Skin of body (tissue), 2 donors: Measurements from ENCODE around the gene GHITM. TPM values are rescaled to one million over a fixed set of nuclear protein-coding genes. Genes with fewer than 3 reads are reported as not detected.
A peak's percentile ranks its signal among the peaks of the same experiment; 100 is the strongest.
"Not testable (repeated sequence)": the region's sequence is repeated elsewhere in the genome, so short reads cannot be mapped to it uniquely, and the experiment has no call there.

Source experiments
- DNase-seq: peaks from one replicate; lab custom pipeline; 2025; lab: John Stamatoyannopoulos, UW
- total RNA-seq: library from RNA; depleted of rRNA; stranded (reverse); fragments of >200 nt; gene quantifications from one replicate; pipeline ENCODE4 v1.2.3, GENCODE V29; 2014

GHITM gene, protein sequence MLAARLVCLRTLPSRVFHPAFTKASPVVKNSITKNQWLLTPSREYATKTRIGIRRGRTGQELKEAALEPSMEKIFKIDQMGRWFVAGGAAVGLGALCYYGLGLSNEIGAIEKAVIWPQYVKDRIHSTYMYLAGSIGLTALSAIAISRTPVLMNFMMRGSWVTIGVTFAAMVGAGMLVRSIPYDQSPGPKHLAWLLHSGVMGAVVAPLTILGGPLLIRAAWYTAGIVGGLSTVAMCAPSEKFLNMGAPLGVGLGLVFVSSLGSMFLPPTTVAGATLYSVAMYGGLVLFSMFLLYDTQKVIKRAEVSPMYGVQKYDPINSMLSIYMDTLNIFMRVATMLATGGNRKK
- total RNA-seq = 99.2 TPM

DNA sequence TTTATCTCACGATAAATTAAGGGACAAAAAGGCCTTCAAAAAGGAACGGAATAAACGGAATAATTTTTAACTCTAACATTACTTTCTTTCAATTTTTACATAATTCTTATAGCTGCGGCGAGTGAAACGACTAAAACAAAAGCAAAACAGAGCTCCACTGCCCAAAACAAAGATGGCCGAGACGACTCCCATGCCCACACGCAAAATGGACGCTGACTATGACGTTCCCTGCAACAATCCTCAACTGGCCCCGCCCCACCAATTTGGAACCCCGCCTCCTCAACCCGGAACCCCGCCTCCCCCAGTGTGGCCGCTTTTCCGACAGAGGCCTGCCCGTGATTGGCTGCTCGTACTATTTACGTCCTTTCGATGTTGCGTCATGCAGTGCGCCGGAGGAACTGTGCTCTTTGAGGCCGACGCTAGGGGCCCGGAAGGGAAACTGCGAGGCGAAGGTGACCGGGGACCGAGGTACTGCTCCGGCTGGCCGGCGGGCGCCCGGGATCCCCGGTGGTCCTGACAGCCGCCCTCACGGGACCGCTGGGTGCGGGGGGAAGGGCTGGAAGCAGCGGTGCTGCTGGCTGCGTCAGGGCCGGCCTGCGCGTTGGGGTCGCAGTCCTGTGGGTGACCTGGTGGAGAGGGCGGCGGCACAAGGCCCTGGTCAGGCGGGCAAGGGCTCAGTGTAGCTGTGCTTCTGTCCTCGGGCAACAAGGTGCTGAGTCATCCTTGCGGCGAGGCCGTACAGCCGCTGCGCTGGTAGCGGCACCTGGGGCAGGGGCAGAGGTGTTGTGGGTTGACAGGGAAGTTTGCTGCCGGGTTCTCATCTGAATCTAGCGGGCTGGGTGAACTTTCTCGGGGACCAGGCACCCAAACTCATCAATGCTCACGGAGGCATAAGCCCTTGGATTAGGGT is at the start of gene GHITM:
GHITM (plus strand) TSS at position 384 of the 910 bp plus-strand sequence. CDS start 1,992 bp downstream, outside the sequence.
- DNase-seq = peak; percentile 99

DNA sequence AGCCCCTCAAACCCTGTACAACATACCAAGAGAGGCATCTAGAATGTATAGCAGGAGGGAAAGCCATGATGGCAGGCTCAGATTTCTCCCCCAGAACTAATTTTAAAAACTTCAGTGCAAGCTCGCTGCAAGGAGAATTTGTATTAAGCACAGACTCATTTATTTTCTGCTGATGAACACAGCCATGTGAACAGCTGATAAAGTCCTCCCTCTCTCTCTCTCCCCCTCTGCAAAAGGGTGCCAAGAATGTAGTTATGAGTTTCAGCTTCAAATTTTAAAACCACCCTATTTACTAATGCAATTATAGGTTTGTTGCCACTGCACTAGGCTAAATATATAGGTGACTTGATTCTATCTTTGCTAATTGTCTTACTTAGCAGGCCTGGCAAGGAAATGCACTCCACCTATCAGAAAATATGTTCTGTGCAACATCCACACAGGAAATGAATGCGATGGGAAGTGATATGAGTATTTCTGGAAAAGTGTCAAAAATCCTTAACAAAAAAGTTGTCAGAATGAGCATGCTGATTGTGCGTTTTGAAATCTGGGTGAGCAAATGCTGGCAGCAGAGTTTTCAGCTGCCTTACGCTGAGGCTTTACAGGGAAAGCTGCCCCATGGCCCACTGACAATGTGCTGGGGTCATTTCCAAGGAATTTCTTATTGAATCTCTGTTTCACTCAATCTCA is 43.4 kb upstream of the GHITM start:
- DNase-seq = peak; percentile 59

DNA sequence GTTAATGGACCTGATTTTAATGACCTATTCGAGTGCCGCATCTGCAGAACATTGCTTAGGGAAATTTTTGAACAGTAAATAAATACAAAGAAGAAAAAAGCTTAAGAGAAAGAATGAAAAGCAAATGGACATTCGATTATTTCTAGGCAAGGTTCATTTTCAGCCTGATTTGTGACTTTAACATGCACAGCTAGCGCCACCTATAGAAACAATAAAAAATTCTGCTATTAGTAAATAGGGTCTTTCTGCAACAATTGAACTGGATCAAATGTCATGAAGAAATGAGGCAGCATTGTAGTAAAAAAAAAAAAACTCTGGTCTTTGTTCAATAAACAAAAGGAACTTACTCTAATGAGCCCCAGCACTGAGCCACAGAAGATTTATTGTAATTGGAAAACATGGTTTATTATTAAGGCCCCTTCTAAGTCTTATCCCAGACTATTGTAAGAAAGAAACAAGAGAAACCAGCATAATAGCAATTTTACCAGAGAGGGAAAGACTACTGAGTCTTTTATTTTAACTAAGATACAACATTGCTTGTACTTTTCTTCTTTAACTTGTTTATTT is 41.4 kb upstream of the GHITM start:
- DNase-seq = peak; percentile 14

DNA sequence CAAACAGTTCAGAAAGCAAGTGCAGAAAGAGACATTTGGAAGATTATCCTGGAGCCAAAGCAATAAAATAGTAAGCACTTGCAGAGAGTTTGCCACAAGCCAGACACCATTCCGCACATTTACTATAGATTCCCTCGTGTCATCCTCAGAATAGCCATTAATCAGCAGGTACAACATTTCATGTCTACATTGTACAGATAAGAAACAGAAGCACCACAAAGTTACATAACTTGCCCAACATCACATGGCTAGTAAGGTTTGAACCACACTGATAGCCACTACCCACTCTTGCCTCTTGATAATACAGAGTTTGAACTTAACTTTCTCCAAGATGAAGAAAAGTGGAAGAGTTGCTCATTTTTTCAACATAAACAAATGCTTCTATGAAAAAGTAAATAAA is 40.6 kb upstream of the GHITM start:
- DNase-seq = no peak

DNA sequence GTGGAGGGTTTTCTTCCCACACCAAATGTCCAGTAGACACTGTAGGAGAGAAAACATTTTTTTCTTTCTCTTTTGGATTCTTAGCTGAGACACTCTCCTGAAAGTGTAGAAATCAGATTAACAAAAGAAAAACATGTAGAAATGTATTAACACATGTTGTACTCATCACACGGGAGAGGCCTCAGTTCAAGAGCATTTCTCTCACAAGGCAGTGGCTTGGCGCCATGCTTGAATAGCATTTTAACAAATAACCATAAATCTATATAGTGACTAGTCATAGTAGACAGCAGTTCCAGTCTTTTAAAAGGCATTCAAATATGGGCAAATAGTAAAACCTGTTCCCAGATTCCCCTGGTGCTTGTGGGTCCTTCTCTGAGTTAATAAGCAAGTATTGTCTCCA is 38.3 kb upstream of the GHITM start:
- DNase-seq = no peak

DNA sequence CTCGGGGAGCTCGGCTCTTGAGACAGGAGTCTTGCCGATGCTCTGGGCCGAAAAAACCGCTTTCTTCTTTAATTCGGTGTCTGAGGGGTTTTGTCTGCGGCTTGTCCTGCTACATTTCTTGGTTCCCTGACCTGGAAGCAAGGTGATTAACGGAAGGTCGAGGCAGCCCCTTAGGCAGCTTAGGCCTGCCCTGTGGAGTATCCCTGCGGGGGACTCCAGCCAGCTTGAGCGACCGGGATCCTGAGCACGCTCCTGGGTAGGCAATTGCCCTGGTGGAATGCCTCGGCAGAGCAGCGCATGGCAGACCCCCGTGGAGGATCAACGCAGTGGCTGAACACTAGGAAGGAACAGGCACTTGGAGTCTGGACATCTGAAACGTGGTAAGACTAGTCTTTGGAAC is 30.5 kb upstream of the GHITM start:
- DNase-seq = no peak

DNA sequence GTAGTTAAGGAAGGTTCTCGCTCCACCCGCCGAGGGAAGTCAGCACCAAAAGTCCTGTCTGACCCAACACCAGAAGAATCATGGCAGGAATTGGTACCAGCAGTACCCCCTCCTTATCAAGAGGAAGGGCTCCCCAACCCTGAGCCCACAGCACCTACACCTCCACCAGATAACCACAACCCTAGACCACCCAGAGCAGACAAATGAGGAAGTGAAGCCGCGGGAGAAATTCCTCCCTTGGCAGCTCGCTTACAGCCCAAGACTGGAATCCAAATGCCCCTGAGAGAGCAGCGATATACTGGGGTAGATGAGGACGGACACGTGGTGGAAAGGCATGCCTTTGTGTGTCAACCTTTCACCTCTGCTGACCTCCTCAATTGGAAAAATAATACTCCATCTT is 29.5 kb upstream of the GHITM start:
- not testable (repeated sequence) for DNase-seq

DNA sequence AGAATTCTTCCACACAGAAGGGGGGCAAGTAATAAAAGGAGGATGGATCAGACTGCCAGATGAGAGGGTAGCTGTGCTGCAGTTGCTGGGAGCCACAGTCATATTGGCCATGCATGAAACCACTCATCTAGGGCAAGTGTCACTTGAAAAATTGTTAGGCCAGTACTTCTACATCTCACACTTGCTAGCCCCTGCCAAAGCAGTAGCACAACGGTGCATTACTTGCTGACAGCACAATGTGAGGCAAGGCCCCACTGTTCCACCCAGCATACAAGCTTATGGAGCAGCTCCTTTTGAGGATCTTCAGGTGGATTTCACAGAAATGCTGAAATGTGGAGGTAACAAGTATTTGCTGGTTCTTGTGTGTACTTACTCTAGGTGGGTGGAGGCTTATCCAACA is 25.8 kb upstream of the GHITM start:
- not testable (repeated sequence) for DNase-seq

DNA sequence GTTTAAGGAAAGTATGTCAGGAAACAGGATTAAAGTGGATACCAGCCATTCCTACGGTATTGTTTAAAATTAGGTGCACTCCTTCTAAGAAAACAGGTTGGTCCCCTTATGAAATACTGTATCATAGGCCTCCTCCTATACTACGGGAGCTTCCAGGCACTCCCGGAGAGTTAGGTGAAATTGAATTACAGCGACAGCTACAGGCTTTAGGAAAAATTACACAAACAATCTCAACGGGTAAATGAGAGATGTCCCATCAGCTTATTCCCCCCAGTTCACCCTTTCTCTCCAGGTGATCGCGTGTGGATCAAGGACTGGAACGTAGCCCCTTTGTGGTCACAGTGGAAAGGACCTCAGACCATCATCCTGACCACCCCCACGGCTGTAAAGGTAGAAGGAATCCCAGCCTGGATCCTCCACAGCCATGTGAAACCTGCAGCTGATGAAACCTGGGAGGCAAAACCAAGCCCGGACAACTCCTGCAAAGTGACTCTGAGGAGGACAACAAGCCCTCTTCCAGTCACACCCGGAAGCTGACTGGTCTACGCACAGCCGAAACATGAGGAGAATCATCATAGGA is 25.1 kb upstream of the GHITM start:
- DNase-seq = no peak

DNA sequence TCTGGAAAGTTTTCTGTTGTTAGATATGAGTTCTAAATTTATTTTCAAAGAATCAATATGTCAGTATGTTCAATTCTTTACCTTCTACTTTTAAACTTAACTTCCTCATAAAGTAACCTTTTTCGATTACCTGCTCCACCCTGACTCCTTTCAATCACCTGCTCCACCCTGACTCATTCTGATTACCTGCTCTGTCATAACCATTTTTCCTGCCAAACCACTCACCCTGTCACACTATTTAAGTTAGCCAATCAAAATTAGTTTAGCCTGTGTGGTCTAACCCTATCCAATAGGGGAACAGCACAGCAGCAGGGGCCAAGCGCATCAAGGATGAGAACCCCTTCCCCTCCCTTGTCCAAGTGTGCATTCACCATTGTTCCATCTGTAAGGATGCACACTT is 22.1 kb upstream of the GHITM start:
- not testable (repeated sequence) for DNase-seq

DNA sequence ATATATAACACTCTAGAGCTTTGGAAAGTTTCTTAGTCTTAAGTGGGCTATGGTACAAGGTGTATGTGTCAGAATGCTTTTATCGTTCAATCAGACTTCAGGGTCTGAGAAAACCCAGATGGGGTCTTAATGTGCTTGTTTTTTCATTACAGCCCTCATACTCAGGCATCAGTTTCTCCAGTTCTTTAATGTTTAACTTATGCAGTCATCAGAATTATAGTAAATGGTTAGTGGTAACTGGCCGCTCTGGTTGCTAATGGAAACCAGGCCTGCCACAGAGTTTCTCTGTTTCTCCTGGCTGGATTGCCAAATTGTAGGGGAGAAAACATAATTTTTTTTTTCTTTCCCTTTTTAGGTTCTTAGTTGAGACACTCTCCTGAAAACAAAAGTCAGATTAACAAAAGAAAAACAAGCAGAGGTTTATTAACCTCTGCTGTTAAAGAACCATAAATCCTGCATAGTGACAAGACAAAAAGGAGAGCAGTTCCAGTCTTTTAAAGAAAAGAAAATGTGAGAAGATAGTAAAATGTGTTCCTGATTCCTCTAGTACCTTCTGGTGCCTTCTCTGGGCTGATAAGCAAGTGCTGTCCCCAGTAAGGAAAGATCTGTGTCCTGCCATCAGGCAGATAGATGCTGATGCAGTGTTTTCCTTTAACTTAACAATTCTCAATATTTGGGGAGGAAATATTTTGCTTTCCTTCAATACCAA is 21.5 kb upstream of the GHITM start:
- DNase-seq = no peak

DNA sequence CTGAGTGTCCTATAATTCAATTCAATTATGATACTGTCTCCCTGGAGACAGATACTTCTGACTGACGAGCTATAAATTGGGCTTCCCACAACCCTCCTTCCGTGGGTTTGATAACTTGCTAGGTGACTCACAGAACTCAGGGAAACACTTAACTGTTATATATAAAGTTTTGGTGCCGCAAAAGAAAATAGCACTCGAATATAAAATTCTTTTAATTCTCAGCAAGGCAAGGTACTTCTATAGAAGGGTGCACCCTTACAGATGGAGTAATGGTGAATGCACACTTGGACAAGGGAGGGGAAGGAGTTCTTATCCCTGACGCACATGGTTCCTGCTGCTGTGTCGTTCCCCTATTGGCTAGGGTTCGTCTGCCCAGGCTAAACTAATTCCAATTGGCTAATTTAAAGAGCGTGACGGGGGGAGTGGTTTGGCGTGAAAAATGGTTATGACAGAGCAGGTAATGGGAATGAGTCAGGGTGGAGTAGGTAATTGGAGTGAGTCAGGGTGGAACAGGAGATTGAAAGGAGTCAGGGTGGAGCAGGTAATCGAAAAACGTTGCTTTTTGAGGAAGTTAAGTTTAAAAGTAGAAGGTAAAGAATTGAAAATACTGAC is 20.8 kb upstream of the GHITM start:
- no peak for DNase-seq

DNA sequence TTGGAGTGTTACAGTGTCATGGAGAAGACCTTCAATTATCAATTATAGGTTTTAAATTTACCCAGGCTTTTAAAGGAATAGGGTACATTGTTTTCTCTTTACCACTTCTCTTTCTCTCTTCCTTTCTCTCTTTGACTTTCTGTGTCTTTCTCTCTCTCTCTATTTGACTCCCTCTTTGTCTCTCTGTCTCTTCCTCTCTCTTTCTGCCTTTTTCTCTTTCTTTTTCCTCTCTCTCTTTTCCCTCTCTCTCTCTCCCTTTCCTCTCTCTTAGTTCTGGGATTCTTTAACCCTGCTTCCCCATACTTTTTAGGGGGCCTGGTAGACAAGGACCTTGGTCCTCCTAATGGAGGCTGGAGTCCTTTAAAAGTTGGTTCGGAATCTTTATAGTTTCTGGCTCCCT is 15.9 kb upstream of the GHITM start:
- DNase-seq = no peak

DNA sequence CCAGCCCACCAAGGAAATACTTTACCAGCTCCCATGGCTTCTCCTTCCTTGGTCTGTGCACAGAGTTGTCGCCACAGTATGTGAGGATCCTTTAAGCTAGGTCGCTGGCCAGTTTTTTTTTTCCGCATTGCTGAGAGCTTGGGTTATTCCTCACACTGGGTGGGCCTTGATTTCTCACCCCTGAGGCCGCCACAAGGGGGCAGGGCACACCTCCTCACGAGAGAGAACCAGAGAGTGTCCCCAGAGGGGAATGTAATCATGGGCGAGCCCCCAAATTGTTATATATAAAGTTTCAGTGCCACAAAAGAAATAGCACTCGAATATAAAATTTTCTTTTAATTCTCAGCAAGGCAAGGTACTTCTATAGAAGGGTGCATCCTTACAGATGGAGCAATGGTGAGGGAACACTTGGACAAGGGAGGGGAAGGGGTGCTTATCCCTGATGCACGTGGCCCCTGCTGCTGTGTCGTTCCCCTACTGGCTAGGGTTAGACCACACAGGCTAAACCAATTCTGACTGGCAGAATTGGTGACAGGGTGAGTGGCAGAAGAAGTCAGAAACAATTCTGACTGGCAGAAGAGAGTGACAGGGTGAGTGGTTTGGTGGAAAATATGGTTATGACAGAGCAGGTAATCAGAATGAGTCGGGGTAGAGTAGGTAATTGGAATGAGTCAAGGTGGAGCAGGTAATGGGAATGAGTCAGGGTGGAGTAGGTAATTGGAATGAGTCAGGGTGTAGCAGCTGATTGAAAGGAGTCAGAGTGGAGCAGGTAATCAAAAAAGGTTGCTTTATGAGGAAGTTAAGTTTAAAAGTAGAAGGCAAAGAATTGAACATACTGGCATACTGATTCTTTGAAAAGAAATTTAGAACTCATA is 13.2 kb upstream of the GHITM start:
- DNase-seq = not testable (repeated sequence)

DNA sequence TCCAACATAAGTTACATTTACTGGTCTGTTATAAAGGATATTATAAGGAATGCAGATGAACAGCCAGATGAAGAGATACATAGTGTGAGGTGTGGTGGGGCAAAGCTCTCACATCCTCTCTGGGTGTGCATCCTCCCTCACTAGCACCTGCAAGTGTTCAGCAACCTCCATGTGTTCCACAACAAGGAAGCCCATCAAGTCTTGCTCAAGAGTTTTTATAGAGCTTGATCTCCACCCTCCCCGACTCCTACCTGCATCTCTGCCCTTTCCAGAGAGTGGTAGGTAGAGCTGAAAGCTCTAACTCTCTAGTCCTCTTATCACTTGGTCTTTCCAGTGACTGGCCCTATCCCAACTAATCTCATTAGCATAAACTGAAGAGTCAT is 12.5 kb upstream of the GHITM start:
- DNase-seq = no peak

DNA sequence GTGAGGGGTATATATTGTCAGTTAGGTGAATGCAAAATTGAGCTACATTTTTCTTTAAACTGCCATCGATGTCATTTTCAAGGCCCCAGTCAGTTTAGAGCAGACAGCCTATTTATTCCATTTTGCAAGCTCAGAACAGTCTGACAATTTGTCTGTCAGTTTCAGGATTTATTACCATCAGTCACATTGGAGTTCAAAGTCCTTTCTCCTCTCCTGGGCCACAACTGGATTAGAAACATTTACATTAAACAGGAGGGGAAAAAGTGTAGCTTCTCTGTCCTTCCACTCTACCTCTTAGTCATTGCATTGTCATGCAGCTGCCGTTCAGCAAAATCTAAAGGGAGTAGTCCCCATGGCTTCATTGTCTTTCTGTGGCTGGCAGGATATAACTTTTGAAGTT is 3.5 kb upstream of the GHITM start:
- DNase-seq = no peak

DNA sequence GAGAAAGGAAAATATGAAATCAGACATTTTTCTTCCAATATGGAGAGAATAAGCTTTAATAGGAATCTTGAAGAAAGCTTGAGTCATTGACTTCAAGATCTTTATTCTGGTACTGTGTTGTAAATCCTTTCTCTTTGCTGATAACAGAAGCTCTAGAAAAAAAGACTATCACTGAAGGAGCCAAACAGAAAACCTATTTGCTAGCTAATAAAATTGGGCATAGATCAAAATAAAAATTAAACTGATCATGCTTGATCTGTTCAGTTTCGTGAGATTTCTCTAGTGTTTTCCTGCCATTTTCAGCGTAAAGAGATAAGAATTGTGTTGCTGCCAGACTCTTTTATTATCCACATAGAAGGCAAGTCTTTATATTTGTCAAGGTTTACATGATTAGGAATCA is 1.5 kb upstream of the GHITM start:
- DNase-seq = no peak

DNA sequence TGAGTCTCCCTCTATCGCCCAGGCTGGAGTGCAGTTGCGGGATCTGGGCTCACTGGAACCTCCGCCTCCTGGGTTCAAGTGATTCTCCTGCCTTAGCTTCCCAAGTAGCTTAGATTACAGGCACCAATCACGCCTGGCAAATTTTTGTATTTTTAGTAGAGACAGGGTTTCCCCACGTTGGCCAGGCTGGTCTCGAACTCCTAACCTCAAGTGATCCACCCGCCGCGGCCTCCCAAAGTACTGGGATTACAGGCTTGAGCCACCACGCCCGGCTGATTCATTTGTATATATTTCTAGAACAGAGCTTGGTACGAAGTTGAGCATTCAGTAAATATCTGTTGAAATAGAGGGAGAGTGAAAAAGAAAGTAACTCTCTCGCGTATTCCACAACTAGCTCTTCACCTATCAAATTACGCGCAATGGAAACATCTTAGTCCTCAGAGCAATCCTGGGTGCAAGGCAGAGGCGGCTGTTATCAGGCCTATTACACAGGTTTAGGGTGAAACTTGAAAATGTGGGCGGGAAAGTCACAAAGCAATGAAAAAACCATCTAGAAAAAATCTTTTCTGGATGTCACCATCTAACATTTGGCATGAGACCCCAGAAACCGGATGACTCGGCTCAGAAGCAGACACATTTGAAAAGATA is 707 bp upstream of the GHITM start:
- DNase-seq = no peak

DNA sequence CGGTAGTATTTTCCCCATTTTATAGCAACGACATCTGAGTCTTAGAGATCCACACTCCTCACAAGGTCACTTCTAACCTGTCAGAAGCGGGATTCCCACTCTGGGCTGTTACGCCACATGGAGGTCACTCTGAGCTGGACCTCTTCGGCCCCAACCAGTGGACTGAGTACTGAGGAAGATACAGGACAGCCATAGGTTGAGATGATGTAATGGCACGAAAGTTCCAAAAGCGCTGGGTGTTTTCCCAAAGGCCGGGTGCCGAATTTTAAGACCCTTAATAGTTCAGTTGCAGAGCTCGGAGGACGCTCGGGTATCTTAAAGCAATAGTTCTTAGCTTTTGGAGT is 699 bp downstream of the GHITM start:
- DNase-seq = no peak
